ENCODE data around the gene ZFHX3.
A peak's percentile ranks its signal among the peaks of the same experiment; 100 is the strongest.

Gene ZFHX3

DNA sequence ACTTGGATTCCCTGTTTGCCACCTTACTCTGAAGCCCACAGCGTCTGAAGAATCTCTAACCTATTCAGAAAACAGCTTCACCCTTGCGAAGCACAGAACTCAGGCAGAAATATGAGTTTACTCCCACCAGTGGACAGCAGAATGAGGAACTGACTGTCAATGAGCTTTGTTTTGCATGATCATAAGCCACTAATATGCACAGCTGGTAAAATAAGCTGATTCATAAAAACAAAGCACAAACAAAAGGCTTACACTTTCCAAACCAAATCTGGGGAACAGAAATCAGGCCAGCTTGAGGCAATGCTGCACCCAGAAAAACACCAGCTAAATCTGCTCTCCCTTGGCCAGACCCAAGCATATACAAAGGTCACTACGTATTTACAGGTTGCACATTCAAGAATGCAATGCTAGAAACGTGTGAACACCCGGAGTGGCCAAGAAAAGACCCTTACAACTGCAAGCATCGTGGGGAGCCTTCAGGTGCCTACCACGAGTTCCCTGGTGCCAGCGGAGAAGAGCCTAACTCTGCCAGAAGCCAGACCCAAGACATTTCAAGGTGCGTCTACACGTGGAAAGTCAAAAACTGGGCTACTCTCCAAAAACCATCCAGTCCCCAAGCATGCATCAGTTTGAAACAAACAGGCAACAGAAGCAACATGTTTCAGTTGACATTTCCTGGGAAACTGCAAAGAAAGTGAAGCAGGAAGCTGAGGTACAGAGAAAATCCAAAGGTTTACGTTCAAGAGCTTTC, 207.1 kb downstream of the ZFHX3 start:
- DNase-seq: no peak

DNA sequence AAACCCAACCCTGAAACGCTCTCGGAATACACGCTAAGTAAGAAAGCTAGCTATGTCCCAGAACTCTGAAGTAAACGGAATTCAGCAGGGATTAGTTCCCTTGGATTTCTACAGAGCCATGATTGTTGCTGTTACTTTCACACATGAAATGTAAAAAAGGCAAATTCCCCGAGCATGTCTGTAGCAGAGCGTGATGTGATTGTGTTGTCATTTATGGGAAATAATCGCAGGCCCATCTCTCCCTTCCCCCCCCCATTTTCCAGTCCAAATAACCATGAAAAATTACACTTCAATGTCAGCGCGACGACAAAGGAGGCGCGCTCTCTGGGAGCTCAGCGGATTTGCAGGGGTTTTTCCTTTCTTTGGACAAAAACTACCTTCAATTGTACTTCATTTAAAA, 209.0 kb downstream of the ZFHX3 start:
- DNase-seq: no peak

DNA sequence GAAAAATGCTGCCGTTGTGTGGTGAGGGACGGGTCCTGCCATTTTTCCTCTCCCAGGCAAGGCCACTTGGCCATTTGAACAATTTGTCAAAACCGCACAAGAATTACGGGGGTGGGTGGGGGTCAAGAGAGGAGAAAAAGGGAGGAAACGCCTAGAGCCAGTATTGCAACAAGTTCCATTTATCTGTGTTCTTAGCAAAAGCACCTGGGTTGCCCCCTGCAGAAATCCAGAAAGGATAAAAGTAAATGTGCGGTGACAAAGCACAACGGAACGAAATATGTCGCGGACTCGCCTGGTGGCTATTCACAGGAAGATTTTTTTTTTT, 209.4 kb downstream of the ZFHX3 start:
- DNase-seq: no peak

DNA sequence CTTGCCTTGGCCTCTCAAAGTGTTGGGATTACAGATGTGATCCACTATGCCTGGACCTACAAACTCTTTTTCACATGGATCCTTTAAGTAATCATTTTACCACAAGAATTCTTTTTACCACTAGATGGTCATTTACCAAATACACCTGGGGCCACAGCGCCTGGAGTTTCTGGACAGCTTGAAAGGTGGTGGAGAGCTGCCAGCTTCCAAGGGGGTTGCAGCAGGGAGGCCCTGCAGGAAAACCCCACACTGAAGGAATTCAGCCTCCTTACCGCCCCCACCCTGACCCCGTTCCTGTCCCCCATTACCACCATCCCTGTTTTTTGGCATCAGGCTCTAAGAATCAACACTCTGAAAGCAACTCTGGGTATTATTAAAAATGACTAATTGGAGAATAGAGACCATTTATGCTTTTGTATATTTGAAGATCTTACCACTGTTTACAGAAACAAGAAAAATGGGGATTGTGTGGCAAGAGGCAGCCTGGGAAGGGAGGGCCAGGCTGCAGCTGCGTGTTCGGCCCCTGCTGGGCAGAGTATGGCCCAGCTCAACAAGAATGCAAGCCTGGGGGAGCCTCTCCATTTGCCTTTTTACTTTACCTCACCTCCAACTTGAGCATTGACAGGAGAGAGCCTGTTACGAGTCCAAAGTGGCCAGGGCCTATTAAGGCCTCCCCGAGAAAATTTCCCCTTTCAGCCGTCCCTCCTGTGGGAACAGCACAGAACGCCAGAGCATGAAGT, 209.9 kb downstream of the ZFHX3 start:
- no peak for DNase-seq

DNA sequence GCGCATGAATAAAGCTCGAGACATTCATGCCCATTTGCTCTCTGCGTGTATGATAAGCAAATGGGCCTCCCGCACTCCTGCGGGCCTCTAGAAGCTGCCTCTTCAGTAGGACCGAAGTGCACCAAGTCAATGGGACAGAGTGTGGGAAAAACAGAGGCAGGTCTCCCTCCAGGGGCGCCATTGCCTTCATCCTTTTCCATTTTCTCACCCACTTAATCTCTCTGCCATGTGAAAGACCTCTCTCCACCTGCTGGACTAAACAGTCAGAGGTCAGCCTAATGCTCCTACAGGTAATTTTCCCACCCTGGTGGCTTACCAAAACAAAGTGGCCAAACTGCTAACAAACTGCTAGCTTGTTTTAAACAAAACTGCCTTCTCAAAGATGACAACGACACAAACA, 210.9 kb downstream of the ZFHX3 start:
- DNase-seq: no peak

DNA sequence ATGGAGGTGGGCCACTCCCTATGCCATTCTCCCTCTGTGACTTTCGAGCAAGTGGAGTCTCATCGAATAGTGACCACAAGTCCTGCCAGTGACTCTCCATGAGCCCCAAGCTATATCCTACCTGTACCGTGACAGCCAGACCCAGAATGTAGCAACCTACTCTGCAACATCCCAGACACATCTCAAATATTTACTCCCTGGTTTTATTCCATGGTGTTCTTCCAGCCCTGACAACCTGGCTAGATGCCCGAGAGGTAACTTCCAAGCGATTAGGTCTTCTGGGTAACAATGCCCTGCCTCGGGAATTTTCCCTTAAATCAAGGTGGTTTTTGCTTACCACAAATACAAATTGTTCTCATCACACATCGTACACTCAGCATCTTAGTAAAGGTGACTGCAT, 211.7 kb downstream of the ZFHX3 start:
- DNase-seq: no peak

DNA sequence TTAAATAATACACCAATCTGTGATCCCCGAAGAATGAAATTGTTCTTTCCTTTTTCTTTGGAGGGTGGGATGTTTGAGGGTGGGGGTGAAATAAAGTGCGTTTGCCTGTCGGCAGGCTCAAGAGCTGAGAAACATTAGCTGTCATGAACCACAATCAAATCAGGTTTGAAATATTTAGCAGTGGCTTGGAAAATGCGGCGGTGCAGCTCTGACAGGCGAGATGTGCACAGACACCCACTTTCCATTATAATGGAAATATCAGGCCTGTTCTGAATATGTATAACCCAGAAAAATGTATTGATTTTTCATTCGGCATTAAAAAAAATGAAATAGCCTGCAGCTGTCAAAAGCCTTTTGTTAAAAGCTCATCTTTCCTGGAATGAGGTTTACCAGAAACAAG, 212.8 kb downstream of the ZFHX3 start:
- no peak for DNase-seq

DNA sequence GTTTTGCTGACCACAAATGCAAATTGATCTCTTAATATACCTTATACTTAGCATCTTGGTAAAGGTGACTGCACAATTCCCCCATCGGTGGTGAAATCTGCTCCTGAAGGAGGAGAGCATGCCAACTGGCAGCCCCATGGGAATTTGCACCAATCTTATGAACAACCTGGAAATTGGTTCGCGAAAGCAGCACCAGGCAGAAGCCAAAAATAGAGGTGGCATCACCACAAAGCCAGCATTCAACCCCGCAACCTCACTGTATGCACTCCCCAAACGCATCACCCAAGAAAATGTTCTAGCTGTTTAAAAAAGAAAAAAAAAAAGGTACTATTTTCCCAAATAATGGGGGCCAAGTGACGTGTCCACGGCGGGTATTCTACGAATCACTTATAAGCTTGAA, 213.4 kb downstream of the ZFHX3 start:
- no peak for DNase-seq

DNA sequence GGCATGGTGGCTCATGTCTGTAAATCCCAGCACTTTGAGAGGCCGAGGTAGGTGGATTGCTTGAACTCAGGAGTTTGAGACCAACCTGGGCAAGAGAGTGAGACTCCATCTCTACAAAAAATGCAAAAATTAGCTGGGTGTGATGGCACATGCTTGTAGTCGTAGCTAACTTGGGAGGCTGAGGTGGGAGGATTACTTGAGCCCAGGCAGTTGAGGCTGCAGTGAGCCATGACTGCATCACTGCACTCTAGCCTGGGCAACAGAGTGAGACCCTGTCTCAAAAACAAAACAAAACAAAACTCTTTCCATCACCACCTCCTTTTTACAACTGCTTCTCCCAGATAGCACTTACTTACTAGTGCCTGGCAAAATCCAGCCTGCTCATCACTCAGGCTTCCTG, 214.0 kb downstream of the ZFHX3 start:
- no peak for DNase-seq

DNA sequence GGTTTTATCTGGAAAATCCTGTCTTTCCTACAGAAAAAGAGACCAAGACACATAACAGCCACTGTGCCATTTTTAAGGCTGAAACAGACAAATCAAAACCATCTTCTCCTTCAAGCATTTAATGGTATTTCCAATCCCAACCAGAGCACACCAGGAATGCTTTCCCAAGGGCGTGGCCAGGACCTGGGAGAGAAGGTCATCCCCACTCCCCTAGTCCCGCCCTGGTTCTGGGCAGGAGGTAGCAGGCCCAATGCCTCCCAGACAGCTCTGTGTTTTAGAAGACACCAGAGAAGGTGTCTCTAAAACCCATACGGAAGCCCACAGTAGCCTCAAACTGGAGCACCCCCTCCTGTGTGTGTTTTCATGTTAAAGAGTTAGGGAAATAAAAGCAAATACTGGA, 214.4 kb downstream of the ZFHX3 start:
- DNase-seq: no peak

DNA sequence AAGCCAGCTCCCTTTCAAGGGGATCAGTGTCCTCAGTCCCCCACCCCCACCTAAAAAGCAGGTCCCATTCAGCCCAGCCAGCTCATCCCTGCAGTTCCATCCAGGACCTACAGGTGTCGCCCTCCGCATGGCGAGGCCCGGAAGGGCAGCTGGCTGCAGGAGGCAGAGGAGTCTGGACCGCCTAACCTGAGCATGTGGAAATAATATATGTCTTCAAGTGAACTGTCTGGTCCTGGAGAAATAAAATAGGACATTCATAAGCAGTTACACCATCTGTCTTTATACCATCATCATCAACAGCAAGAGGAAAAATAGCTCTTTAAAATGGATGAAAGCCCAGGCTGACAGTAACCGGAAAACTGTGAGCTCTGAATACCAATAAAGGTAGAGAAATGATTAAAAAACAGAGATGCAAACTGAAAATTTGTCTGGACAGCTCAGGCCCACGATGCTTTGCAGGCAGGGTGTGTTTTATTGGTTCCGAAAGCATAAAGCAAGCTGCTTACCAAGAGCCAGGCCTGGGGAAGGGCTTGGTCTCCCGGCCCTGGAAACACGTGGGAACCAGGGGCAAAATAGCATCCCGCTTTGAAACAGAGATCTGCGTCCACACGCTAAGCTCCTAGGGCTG, 215.2 kb downstream of the ZFHX3 start:
- DNase-seq: peak; percentile 38

DNA sequence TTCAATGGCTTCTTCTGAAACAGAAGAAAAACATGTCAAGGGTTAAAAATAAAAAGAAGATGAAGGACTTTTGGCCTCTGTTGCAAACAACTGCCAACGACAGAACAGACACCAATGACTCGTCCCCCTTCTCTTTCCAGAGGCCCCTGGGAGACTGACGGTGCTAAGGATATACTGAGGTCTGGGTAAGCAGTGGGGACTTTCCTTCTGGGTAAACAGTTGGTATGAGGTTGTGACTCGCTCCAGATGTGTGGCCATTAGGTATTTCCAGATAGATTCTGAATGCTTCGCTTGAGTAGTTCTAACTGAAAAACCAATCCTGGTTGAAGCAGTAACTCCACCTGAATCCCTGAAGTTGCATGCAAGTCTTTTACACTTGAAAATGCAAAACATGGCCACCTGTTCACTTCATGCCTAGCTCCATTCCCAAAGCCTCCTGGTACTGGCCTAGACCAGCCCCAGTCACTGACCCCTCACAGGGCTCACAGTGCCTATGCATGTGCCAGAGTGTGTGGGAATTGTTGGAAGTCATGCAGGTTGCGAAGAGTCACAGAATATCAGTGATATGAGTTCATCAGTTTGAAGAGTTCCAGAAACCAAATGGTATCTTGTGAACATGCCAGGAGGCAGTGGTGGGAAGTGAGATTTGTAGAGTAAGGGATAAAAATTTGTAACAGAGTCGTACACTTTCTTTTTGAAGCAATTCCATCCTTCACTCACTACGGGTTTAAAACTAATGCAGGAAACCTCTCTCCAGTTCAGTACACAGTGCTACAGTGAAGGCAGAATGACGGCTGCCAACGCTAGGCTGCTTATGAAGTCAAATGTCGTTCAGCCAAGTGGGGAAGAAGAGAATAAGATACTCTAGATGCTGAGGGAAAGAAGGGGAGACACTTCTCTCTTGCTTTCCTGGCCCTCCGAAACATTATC, 217.8 kb downstream of the ZFHX3 start:
- no peak for DNase-seq

DNA sequence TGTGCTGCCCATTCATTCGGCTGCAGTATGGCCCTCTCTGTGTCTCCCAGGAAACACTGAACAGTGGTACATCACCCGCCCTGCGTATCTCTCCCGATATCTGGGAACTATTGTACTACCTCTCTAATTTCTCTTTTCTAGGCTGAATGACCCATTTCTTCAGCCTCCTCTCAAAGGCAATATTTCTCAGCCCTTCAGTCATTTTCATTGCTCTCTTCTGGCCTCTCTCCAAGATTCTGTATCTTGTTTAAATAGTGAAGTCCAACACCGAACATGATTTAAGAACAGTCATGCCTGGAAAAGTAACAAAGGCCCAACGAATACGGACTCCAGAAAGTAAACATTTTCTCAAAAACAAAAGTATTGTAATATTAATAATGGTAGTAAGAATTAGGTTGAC, 220.1 kb downstream of the ZFHX3 start:
- DNase-seq: no peak

DNA sequence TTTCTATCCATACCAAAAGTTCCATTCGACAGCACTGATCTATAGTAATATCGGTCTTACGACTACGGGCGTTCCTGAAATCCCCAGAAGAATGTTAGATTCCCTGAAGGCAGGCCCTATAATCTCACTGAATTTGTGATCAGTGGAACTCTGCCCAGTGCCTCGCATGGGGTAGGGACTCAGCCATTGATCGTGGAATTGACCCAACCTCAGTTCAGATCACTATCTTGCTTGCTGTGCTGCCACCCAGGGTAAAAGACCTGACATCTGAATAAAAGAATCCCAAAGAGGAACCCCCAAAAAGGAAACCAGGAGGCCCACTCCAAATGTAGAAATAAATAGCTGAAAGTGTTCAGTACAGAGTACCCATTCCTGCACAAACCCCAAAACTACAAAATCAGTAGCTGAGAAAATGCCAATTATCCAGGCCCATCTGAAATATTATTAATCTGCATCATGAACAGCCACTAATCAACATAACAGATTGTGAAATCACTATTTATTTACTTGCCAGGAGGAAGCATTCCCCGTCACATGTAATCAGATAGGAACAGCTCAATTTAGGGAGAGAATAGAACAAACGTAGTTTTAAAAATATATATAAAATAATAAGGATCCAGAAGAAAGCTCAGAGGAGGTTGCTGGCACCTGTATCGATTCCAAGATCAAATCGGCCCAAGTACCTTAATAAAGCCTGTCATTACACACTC, 221.9 kb downstream of the ZFHX3 start:
- no peak for DNase-seq

DNA sequence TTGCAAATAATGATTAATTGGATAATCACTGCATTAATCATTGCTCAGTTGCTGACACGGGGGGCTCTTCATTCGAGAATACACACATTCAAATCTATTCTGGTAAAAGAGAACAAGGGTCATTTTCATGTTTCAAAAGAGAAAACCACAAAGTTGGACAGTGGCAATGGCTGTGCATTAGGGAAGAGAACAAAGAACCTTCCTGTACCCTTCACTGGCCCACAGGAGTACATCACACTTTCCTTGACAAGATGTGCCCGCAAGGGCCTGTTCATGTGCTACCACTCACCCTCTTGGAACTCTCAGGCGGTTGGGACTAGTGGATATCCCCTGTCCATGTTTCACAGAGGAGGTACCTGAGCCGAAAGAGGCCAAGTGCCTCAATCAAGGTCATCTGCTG, 223.2 kb downstream of the ZFHX3 start:
- DNase-seq: no peak

DNA sequence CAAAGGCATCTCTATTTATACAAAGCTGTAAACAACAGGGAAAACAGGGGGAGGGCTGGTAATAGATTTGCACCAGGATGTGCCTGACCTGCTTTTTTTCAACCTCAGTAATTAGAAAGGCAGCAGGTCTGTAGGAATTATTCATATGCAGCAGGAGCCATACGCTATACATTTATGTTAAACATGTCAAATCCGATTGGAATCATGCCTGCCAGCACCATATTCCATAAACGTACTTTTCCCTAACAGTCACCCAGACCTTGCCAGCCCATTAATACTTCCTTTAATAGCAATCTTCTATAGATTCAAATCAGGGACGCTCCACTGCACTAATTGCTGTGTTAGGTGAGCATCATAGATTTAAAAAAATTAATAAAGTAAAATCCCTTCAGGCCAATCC, 223.9 kb downstream of the ZFHX3 start:
- DNase-seq: no peak

DNA sequence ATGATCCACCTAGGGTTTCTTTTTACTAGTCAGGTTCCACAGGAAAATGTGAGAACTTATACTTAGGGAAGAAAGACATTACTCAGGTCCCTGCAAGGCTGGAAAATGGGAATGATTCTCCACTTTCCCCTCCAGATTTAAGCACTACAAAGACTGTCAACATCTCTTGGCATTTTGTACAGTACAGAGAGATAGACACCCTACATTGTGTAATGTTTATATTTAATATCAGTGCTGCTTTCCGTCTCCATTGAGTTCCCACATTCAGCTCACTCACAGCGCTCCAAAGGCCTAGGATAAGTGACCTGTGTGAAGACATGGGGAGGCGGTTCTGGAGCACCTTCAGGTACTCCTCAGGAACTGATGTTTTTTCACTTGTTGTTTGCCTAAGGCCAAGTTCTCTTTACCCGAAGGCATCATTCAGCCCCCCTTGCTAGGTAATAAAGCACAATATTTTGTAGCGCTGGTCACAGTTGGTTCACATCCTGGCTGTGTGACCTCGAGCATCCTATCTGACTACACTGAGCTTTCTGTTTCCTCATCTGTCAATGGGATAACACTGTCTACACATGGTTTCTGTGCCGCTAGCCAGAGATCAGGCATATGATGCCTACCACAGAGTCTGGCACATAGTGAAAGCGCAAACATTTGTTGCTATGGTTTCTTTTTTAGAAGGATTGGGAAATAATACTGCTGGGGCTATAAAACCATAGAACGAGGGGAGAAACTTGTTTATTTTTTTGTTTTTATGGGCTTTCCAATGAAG, 226.6 kb downstream of the ZFHX3 start:
- DNase-seq: no peak

DNA sequence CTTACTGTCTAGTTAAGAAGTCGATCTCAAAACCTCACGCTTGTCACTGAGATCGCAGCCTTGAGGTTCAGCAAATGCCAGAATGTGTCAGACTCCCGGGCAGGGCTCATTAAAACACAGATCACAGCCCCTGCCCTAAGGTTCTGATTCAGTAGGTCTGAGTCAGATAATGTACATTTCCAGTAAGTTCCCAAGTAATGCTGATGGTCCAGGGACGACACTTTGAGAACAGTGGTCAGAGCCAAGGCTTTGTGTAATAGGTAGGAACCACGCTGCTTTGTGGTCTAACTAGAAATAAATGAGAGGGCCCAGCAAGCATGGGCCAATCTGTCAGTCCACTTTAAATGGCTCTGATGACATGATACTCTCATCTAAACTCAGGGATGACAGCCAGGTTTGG, 228.6 kb downstream of the ZFHX3 start:
- DNase-seq: no peak

DNA sequence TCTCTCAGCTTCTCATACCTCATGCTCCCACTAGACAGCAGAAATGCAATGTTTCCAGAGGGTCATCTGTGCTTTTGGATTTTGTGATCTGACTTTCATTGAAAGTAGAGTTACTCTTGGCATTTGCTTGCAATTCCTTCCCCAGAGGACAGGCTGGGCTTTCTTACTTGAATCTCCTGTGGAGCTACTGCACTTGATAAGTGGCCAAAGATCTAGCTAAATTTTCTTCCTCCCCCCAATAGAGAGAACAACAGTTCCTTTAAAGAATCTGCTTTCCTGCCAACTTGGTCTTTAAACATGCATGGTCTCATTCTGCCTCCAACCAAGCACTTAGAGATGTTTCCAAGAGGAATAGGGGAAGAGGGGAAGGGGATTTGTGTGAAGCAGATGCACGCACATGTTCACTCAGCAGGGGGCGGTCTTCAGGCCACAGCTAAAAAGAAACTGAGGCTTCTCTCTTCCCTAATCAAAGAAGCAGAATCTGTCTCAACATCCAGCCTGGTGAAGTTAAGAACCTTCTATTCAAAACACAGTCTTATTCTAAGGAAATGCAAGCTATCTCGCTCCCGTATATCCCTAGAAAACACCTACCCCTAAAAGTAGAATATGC, 229.6 kb downstream of the ZFHX3 start:
- DNase-seq: no peak

DNA sequence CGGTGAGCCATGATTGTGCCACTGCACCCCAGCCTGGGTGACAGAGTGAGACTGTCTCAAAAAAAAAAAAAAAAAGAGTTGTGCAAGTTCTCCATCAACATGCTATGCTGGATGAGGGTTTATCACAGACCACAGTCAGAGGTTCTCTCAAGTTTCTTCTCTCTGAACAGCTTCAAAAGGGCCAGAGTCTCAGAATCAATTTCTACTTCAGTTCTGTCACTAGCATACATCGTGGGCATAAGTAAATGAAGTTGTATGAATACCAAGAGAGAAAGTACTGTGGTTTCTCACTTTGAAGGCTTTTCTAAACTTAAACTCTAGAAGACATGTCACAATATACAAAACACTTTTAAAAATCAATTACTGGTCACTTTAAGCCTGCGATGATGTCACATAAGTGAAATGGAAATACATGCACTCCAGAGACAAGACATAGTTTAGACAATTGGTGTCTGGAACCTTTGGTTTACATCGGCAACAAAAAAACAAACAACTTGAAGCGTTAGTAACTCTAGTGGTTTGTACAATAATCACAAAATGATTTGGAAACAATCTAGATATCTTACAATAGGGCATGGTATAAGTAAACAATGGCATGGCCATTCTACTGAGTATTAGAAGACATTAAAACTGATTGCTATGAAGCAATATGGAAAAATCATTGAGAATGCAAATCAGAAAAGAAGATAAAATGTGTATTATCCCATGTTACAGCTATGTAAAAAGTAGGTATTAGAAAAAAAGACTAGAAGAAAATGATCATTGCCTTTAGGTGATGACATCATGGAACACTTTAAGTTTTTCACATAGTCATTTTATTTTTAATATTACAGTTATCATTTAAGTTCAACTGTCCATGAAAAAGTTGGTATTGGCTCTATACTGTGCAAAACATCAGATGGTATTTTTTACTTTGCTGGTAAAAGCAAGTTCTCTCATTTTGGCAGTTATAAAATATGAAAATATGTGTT, 232.3 kb downstream of the ZFHX3 start:
- DNase-seq: no peak

Measured in activated CD4-positive, alpha-beta T cell treated with anti-CD3 and anti-CD28 coated beads for 1 hour (primary cell).